M059J (cell line): ENCODE measurements around the gene CTSA. TPM values are rescaled to one million over a fixed set of nuclear protein-coding genes. Genes with fewer than 3 reads are reported as not detected.
A peak's percentile ranks its signal among the peaks of the same experiment; 100 is the strongest.

Source experiments
- DNase-seq: peaks from one replicate; pipeline ENCODE4 v3.0.0-alpha.2; 2012; ENCODE audit warnings: low read depth
- total RNA-seq: library from RNA; depleted of rRNA; stranded (reverse); fragments of >200 nt; shearing (Covaris generic); gene quantifications from 2 replicates; pipeline ENCODE4 v1.2.3, GENCODE V29; 2014; rRNA removed

The CTSA gene
- total RNA-seq, 1 experiment from 2014 or later, result 253 TPM

DNA sequence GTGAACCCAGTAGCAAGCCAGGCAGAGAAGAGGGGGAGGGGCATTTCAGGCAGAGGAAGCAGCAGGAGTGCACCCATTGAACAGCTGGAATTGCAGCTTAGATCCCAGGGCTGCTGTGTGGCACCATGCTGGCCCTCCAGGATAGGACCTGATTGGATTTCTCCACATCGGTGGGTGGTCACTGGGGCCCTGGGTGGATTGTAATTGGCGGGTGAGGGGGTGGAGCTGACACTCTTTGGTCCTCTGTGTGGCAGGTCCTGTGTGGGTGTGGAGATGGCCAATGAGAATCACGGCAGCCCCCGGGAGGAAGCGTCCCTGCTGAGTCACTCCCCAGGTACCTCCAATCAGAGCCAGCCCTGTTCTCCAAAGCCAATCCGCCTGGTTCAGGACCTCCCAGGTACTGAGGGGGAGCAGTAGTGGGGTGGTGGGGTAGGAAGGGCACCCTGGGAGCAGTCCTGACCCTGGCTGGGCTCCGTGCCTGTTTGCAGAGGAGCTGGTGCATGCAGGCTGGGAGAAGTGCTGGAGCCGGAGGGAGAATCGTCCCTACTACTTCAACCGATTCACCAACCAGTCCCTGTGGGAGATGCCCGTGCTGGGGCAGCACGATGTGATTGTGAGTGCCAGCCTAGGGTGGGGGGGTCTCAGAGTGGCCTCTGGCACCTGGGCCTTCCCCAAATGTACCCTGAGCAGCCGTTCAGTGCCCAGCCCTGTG, 47.7 kb downstream of the CTSA start:
- no peak for DNase-seq

DNA sequence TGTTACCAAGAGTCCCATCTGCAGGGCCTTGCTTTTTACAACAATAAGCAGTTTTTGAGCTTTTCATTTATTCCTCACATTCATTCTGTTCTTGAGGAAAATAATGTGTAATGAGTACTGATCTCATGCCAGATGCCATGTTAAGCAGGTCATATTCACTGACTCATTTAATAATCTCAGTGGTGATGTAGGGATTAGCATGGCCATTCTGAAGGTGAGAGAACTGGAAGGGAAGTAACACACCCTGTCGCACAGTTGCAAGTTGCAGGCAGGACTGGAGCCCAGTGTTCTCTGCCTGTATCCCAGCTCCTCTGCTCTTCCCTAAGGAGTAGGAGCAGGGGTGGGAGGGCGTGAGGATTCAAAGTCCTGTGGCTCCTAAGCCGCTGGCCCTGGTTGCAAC, 48.9 kb downstream of the CTSA start:
- DNase-seq, result no peak

DNA sequence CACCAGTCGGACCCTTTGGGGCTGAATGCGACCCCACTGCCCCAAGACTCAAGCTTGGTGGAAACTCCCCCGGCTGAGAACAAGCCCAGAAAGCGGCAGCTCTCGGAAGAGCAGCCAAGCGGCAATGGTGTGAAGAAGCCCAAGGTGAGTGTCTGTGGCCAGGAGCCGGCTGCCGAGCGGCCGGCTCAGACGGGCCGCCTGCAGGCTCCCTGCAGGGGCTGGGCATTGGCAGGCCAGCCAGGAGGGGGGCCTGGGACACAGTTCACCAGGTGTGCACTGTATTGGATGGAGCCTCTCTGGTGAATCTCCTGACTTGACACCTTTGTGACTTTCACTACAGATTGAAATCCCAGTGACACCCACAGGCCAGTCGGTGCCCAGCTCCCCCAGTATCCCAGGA, 49.3 kb downstream of the CTSA start:
- DNase-seq, result no peak

DNA sequence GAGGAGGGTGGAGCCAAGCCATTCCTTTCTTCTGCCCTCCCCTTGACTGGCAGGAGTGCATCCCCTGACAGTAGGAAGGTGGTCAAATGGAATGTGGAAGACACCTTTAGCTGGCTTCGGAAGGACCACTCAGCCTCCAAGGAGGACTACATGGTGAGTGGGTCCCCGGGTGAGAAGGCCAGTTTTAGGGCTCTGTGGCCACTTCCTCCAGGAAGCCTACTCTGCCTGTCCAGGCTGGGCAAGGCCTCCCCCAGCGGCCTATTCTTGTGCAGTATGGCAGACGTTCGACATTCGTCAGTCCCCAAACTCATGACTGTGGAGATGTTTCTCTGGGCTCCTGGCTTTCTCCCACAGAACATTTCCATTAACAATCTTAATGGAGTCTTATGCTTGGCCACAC, 52.5 kb downstream of the CTSA start:
- DNase-seq, result no peak

DNA sequence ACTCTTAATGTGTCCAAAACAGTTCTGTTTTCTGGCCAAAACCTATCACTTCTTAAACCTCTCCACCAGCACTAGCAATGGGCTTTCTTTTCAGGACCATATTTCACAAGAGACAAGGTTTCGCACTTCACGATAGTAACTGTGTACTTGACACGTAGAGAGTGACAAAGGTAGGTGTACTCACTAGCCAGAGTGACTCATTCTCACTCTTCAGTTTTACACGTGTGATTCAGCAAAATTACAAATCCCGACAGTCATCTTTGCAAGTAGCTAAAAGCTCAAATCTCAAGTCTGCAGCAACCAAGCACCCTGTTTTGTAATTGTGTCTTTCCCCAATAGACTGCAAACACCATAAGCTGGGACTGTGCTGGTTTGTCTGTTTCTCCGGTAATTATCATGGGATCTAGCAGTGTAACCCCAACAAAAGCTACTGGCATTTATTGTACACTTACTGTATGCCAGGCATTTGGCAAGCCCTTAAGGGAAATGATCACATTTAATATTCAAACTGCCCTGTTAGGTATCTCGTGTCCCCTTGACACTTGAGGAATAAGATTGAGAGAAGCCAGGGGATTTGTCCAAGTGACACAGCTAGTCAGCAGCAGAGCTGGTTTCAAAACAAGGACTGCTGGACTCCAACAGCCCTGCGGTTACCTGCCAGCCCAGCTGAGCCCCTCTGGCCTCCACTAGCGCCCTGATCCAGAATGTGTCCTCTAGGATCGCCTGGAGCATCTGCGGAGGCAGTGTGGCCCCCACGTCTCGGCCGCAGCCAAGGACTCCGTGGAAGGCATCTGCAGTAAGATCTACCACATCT, 53.2 kb downstream of the CTSA start:
- DNase-seq, result peak; percentile 77

DNA sequence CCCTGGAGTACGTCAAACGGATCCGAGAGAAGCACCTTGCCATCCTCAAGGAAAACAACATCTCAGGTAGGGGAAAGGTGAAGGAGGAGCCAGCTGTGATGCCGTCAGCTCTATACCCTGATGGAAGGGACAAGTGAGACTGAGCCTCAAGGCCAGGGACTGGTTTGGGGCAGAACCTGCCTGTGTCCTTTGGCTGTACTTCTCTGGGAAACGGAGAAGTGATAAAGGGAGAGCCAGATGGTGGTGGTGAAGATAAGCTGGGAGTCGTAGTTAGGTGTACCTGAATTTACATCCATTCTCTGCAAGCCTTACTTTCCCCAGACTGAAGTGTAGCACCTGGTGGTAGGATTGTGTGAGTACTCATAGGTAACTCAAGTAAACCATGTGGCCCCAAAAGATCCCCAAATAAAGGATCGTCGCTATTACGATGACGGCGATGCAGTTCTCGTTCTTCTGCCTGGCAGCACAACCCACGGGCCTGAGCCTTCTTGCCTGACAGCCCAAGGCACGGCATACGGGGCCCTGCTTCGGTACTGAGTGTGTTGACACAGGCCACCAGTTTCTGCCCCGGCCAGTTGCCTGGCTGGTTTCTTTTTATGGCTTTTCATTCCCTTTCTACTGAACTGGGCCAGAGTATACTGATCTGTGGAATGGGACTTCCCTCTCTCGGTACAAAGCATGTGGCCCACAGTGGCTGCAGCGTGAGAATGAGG, 54.0 kb downstream of the CTSA start:
- no peak for DNase-seq

DNA sequence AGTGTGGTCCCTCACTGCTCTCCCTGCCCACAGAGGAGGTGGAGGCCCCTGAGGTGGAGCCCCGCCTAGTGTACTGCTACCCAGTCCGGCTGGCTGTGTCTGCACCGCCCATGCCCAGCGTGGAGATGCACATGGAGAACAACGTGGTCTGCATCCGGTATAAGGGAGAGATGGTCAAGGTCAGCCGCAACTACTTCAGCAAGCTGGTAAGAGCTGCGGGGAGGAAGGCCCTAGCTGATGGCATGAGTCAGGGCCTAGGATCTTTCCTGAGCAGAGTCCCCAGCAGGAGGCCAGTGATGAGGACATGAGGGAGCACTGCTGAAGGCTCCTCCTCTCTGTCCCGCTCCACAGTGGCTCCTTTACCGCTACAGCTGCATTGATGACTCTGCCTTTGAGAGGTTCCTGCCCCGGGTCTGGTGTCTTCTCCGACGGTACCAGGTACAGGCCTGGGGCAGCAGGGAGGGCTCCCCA, 54.6 kb downstream of the CTSA start:
- peak; percentile 69 for DNase-seq

DNA sequence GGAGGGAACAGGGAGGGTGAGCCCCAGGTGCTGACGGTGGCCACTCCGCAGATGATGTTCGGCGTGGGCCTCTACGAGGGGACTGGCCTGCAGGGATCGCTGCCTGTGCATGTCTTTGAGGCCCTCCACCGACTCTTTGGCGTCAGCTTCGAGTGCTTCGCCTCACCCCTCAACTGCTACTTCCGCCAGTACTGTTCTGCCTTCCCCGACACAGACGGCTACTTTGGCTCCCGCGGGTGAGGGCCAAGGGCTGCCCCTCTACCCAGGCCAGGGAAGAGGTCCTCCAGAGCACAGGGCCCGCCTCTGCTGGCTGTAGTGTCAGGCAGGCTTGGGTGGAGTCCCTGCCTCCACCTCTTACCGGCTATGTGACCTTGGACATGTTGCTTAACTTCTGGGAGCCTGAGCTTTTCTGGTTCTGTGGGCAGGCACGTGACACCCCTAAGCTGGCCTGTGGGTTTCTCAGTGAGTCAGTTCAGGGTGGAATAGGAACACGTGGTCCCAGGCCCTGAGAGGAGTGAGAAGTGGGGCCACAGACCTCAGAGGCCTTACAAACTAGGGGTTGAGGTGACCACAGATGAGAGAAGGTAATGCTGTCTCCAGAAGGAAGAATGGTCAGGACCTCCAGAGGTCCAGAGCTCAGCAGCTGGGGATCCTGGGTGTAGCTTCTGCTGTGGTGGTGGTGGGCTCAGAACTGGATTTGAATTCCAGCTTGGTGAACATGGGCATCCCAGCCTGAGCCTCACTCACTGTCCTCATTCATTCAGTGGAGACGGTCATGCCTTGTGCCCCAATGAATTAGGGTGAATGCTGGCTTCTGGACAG, 55.2 kb downstream of the CTSA start:
- DNase-seq, result peak; percentile 83

DNA sequence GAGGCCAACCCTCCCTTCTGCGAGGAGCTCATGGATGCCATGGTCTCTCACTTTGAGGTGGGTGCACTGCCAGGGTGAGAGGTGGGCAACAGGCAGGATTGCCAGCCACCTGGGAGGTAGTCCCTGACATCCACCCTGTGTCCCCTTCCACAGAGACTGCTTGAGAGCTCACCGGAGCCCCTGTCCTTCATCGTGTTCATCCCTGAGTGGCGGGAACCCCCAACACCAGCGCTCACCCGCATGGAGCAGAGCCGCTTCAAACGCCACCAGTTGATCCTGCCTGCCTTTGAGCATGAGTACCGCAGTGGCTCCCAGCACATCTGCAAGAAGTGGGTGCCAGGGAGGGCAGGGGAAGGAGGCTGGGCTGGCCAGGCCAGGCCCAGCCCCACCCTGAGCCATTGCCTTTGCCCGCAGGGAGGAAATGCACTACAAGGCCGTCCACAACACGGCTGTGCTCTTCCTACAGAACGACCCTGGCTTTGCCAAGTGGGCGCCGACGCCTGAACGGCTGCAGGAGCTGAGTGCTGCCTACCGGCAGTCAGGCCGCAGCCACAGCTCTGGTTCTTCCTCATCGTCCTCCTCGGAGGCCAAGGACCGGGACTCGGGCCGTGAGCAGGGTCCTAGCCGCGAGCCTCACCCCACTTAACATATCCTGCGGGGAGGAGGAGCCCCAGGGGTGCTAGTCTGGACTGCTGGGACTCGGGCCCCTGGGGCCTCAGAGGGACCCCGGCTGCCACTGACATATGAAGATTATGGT, 56.2 kb downstream of the CTSA start:
- DNase-seq, result no peak

DNA sequence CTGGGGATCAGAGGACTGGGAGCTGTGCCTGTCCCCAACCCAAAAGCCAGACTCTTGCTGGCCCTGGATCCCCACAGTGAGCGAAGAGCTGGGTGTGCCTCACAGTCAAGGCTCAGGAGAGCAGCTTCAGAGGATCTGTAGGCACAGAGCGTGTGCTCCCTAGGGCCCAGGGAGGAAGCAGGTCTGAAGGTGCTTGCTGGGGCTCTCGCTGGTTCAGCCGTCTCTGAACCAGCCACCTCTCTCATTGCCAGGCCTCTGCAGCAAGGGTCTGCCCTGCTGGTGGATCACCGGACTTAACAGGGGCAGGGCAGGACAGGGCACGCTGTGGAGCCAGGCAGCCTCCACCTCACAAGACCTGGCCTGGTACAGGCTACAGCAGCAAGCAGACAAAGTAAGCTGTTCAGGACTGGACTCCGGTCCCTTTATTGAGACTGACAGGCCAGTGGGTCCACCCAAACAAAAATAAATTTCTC, 57.2 kb downstream of the CTSA start:
- DNase-seq, result no peak

Other genes starting within 250 kb of the CTSA start
- gene WFDC11, start 221.1 kb upstream of the CTSA start, total RNA-seq, result not detected in 2 replicates
- not detected in 2 replicates for gene WFDC13, start 189.3 kb upstream of the CTSA start, total RNA-seq
- not detected in 2 replicates for gene WFDC10B, start 186.3 kb upstream of the CTSA start, total RNA-seq
- gene SPINT4, start 169.0 kb upstream of the CTSA start, total RNA-seq, result not detected in 2 replicates
- 0.42 TPM in 1 of 2 replicates, not detected in the other for gene WFDC3, start 99.5 kb upstream of the CTSA start, total RNA-seq
- gene DNTTIP1, start 99.4 kb upstream of the CTSA start, total RNA-seq, result 50.2 and 57.6 TPM in 2 replicates
- 435 and 579 TPM in 2 replicates for gene UBE2C, start 78.7 kb upstream of the CTSA start, total RNA-seq
- gene TNNC2, start 64.0 kb upstream of the CTSA start, total RNA-seq, result not detected in 2 replicates
- gene SNX21, start 57.5 kb upstream of the CTSA start, total RNA-seq, result 35.1 and 35.8 TPM in 2 replicates
- 102 and 117 TPM in 2 replicates for gene ACOT8, start 33.9 kb upstream of the CTSA start, total RNA-seq
- gene ZSWIM3, start 33.7 kb upstream of the CTSA start, total RNA-seq, result 8.6 and 12.0 TPM in 2 replicates
- gene ZSWIM1, start 10.1 kb upstream of the CTSA start, total RNA-seq, result 11.2 and 19.8 TPM in 2 replicates
- gene SPATA25, start 3.7 kb upstream of the CTSA start, total RNA-seq, result 0.52 TPM in 1 of 2 replicates, not detected in the other
- gene NEURL2, start 127 bp upstream of the CTSA start, total RNA-seq, result 3.1 and 6.0 TPM in 2 replicates
- gene PLTP, start 20.8 kb downstream of the CTSA start, total RNA-seq, result 9.6 and 13.4 TPM in 2 replicates
- gene PCIF1, start 43.3 kb downstream of the CTSA start, total RNA-seq, result 11.1 and 14.5 TPM in 2 replicates
- 8.4 and 13.0 TPM in 2 replicates for gene ZNF335, start 80.9 kb downstream of the CTSA start, total RNA-seq
- gene MMP9, start 117.6 kb downstream of the CTSA start, total RNA-seq, result 1.5 and 2.3 TPM in 2 replicates
- gene SLC12A5, start 137.9 kb downstream of the CTSA start, total RNA-seq, result 0.37 and 1.8 TPM in 2 replicates
- gene NCOA5, start 198.6 kb downstream of the CTSA start, total RNA-seq, result 20.0 and 24.0 TPM in 2 replicates
- not detected in 2 replicates for gene CD40, start 227.0 kb downstream of the CTSA start, total RNA-seq